H9 (cell line): Measurements from ENCODE around the gene PIGBOS1. TPM values are rescaled to one million over a fixed set of nuclear protein-coding genes. Genes with fewer than 3 reads are reported as not detected.

Experiments
- DNase-seq: peaks from one replicate; pipeline ENCODE4 v3.0.0-alpha.2; 2017
- H2AFZ ChIP-seq: one replicate; pipeline ENCODE4 v1.6.1; 2013; ENCODE audit warnings: mild to moderate bottlenecking, low read length, control low read depth, moderate library complexity
- H2AK5ac ChIP-seq: 2 replicates; pipeline ENCODE4 v1.6.1; 2013; ENCODE audit warnings: low read length, control low read depth, mixed read lengths; ENCODE audit not compliant: insufficient read length
- H2BK120ac ChIP-seq: one replicate; pipeline ENCODE4 v1.6.1; 2013; ENCODE audit warnings: low read depth, mild to moderate bottlenecking, low read length, control low read depth, inconsistent platforms; ENCODE audit not compliant: poor library complexity, severe bottlenecking
- H2BK12ac ChIP-seq: 2 replicates; pipeline ENCODE4 v1.6.1; 2013; ENCODE audit warnings: low read length, control low read depth, mixed read lengths, low read depth; ENCODE audit not compliant: insufficient read length
- H2BK15ac ChIP-seq: 2 replicates; pipeline ENCODE4 v1.6.1; 2013; ENCODE audit warnings: low read depth, low read length, control low read depth
- H2BK20ac ChIP-seq: one replicate; pipeline ENCODE4 v1.6.1; 2013; ENCODE audit warnings: low read depth, mild to moderate bottlenecking, low read length, control low read depth, inconsistent platforms; ENCODE audit not compliant: poor library complexity, severe bottlenecking
- H2BK5ac ChIP-seq: 2 replicates; pipeline ENCODE4 v1.6.1; 2013; ENCODE audit warnings: low read length, control low read depth, mixed read lengths; ENCODE audit not compliant: insufficient read length
- H3K14ac ChIP-seq: 2 replicates; pipeline ENCODE4 v1.6.1; 2013; ENCODE audit warnings: low read length, control low read depth; ENCODE audit not compliant: insufficient read depth
- H3K18ac ChIP-seq: 2 replicates; pipeline ENCODE4 v1.6.1; 2013; ENCODE audit warnings: low read depth, mild to moderate bottlenecking, mixed read lengths, low read length, control low read depth; ENCODE audit not compliant: insufficient read length
- H3K23ac ChIP-seq: 2 replicates; pipeline ENCODE4 v1.6.1; 2013; ENCODE audit warnings: low read length, control low read depth, mixed read lengths, low read depth; ENCODE audit not compliant: insufficient read length
- H3K23me2 ChIP-seq: 2 replicates; pipeline ENCODE4 v1.6.1; 2013; ENCODE audit warnings: low read depth, mild to moderate bottlenecking, mixed read lengths, low read length, control low read depth; ENCODE audit not compliant: insufficient read length, poor library complexity, severe bottlenecking
- H3K27ac ChIP-seq: 2 replicates; pipeline ENCODE4 v1.5.1; 2013; ENCODE audit warnings: low read length, control low read depth, mixed read lengths, low read depth; ENCODE audit not compliant: insufficient read length
- H3K27me3 ChIP-seq: 2 replicates; pipeline ENCODE4 v1.6.1; 2013; ENCODE audit warnings: low read length, control low read depth, inconsistent platforms; ENCODE audit not compliant: insufficient read depth
- H3K4ac ChIP-seq: 2 replicates; pipeline ENCODE4 v1.6.1; 2013; ENCODE audit warnings: low read depth, mild to moderate bottlenecking, control low read depth, inconsistent platforms, low read length, moderate library complexity
- H3K4me1 ChIP-seq: 2 replicates; pipeline ENCODE4 v1.6.1; 2013; ENCODE audit warnings: low read length, control low read depth, inconsistent platforms; ENCODE audit not compliant: insufficient read depth
- H3K4me2 ChIP-seq: 2 replicates; pipeline ENCODE4 v1.6.1; 2013; ENCODE audit warnings: low read length, control low read depth, mixed read lengths; ENCODE audit not compliant: insufficient read length, insufficient read depth
- H3K56ac ChIP-seq: 2 replicates; pipeline ENCODE4 v1.6.1; 2013; ENCODE audit warnings: low read depth, mild to moderate bottlenecking, mixed read lengths, low read length, control low read depth; ENCODE audit not compliant: insufficient read length
- H3K79me1 ChIP-seq: 2 replicates; pipeline ENCODE4 v1.6.1; 2013; ENCODE audit warnings: low read depth, mild to moderate bottlenecking, moderate library complexity, low read length, control low read depth, inconsistent platforms; ENCODE audit not compliant: insufficient read depth, poor library complexity, severe bottlenecking
- H3K79me2 ChIP-seq: 2 replicates; pipeline ENCODE4 v1.6.1; 2013; ENCODE audit warnings: low read length, control low read depth, inconsistent platforms; ENCODE audit not compliant: insufficient read depth
- H3K9ac ChIP-seq: 2 replicates; pipeline ENCODE4 v1.6.1; 2013; ENCODE audit warnings: low read length, control low read depth, mixed read lengths; ENCODE audit not compliant: insufficient read length; ENCODE audit errors: extremely low read depth
- H3K9me3 ChIP-seq: one replicate; pipeline ENCODE4 v1.6.1; 2013; ENCODE audit warnings: low read depth, low read length, inconsistent platforms; ENCODE audit not compliant: control insufficient read depth
- H3T11ph ChIP-seq: one replicate; pipeline ENCODE4 v1.6.1; 2013; ENCODE audit warnings: mild to moderate bottlenecking, low read length, control low read depth, inconsistent platforms
- H4K20me1 ChIP-seq: one replicate; pipeline ENCODE4 v1.6.1; 2013; ENCODE audit not compliant: control insufficient read depth, insufficient read length, insufficient read depth
- H4K5ac ChIP-seq: 2 replicates; pipeline ENCODE4 v1.6.1; 2013; ENCODE audit warnings: low read depth, mild to moderate bottlenecking, mixed read lengths, low read length, control low read depth; ENCODE audit not compliant: insufficient read length
- H4K8ac ChIP-seq: replicated peaks from 2 replicates; pipeline ENCODE4 v1.6.1; 2013; ENCODE audit warnings: low read length, control low read depth, mixed read lengths, low read depth; ENCODE audit not compliant: insufficient read length
- H4K91ac ChIP-seq: 2 replicates; pipeline ENCODE4 v1.6.1; 2013; ENCODE audit warnings: low read depth, mild to moderate bottlenecking, moderate library complexity, mixed read lengths, low read length, control low read depth; ENCODE audit not compliant: insufficient read length
- H3K27ac Mint-ChIP-seq, 3 experiments: 2 replicates in 2 of 3; 3 replicates in 1 of 3; pipeline ENCODE4 v1.8.0; 2020 to 2021; ENCODE audit warnings: mixed read lengths in 3 of 3, mild to moderate bottlenecking in 1 of 3, moderate library complexity in 1 of 3
- H3K27me3 Mint-ChIP-seq: 2 replicates; pipeline ENCODE4 v1.8.0; 2021; ENCODE audit warnings: low read depth, mild to moderate bottlenecking, moderate library complexity, mixed read lengths
- H3K36me3 Mint-ChIP-seq, 3 experiments: 2 replicates in 2 of 3; 3 replicates in 1 of 3; pipeline ENCODE4 v1.8.0; 2020 to 2021; ENCODE audit warnings: low read depth in 3 of 3, mixed read lengths in 3 of 3; ENCODE audit not compliant: insufficient read depth in 1 of 3
- H3K4me1 Mint-ChIP-seq, 2 experiments: 2 replicates each; pipeline ENCODE4 v1.8.0; 2020; ENCODE audit warnings: mixed read lengths in 2 of 2
- H3K4me3 Mint-ChIP-seq, 2 experiments: 2 replicates in 1 of 2; 3 replicates in 1 of 2; pipeline ENCODE4 v1.8.0; 2020 to 2021; ENCODE audit warnings: mild to moderate bottlenecking in 2 of 2, mixed read lengths in 2 of 2, moderate library complexity in 1 of 2
- H3K9me3 Mint-ChIP-seq, 2 experiments: 2 replicates in 1 of 2; 3 replicates in 1 of 2; pipeline ENCODE4 v1.8.0; 2020; ENCODE audit warnings: mild to moderate bottlenecking in 2 of 2, mixed read lengths in 2 of 2, moderate library complexity in 1 of 2
- WGBS: extraction: QIAGEN DNeasy Blood & Tissue Kit; methylation state at CpG from one replicate; pipeline ENCODE4 v1.1.7; 2013; ENCODE audit warnings: missing lambda C conversion rate, low lambda C conversion rate, mixed read lengths; ENCODE audit not compliant: insufficient read length; ENCODE audit errors: extremely low coverage; 5-methylcytosine and 5-hydroxymethylcytosine counted together
- total RNA-seq: library from RNA; stranded (reverse); gene quantifications from 2 replicates; pipeline ENCODE4 v1.2.1, GENCODE V29; 2021
- TF ChIP-seq, protein P1 (sequence below): fragments of 200-600 bp; sonication (generic); conservative IDR thresholded peaks from 3 replicates; pipeline ENCODE4 v1.8.0; 2021; ENCODE audit warnings: antibody characterized with exemption, mild to moderate bottlenecking

PIGBOS1 gene
- total RNA-seq, 1 experiment from 2014 or later, result 10.4 TPM

GRCh38 chr15:55284426-55284825 is 34.5 kb downstream of the PIGBOS1 start:
- DNase-seq, result no peak
- Mint-ChIP-seq H3K36me3 (no peaks in the 10 kb centered on the region; a peak in 1 of 7 replicates), H3K27ac (no peak overlapping the region), H3K4me3 (no peak overlapping the region), H3K4me1 (peaks cover 12 to 14% of the 10 kb centered on the region in 2 experiments; a peak in 2 of 4 replicates), H3K9me3 (no peaks in the 10 kb centered on the region), H3K27me3 (peaks cover 5% of the 10 kb centered on the region)
- Histone ChIP-seq H4K20me1 (no peaks in the 10 kb centered on the region), H3T11ph (no peak overlapping the region), H2BK12ac (no peak overlapping the region), H3K14ac (no peak overlapping the region), H3K23ac (no peak overlapping the region), H3K56ac (no peak overlapping the region), H3K4me2 (no peak overlapping the region), H3K18ac (no peak overlapping the region), H4K5ac (no peak overlapping the region), H3K79me1 (no peaks in the 10 kb centered on the region), H2AK5ac (no peak overlapping the region), H2BK15ac (no peak overlapping the region), H2BK120ac (no peak overlapping the region), H3K23me2 (peaks cover 5% of the 10 kb centered on the region), H2BK5ac (no peak overlapping the region), H4K8ac (no peak overlapping the region), H3K9me3 (no peaks in the 10 kb centered on the region), H3K79me2 (no peaks in the 10 kb centered on the region), H4K91ac (no peak overlapping the region), H2AFZ (no peak overlapping the region), H3K27me3 (no peaks in the 10 kb centered on the region), H3K27ac (no peak overlapping the region), H2BK20ac (no peak overlapping the region), H3K4ac (no peak overlapping the region), H3K9ac (no peak overlapping the region), H3K4me1 (no peaks in the 10 kb centered on the region)
- TF ChIP-seq, protein P1, sequence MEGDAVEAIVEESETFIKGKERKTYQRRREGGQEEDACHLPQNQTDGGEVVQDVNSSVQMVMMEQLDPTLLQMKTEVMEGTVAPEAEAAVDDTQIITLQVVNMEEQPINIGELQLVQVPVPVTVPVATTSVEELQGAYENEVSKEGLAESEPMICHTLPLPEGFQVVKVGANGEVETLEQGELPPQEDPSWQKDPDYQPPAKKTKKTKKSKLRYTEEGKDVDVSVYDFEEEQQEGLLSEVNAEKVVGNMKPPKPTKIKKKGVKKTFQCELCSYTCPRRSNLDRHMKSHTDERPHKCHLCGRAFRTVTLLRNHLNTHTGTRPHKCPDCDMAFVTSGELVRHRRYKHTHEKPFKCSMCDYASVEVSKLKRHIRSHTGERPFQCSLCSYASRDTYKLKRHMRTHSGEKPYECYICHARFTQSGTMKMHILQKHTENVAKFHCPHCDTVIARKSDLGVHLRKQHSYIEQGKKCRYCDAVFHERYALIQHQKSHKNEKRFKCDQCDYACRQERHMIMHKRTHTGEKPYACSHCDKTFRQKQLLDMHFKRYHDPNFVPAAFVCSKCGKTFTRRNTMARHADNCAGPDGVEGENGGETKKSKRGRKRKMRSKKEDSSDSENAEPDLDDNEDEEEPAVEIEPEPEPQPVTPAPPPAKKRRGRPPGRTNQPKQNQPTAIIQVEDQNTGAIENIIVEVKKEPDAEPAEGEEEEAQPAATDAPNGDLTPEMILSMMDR, result no peak
- no CpG with 5 or more reads among the region's 1 CpG for WGBS
